ENCODE measurements around the gene BCL11B.

DNA sequence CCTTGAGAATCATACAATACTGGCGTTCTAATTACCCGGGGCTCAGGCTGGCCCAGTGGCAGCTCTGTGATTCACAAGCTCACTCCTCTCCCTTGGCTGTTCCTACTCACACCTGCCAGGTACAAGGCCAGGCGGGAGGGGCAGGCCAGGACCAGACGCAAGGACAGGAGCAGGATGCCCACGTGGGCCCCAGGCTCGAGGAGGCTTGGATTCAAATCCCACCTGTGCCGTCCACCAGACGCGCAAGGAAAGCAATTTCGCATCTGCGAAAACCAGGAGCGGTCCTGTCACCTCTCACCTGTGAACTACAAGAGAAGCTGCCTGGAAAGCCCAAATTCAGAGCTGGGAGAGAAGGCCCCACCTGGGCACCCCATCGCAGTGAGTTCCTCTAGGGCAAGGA, 50.6 kb downstream of the BCL11B start:
- TF ChIP-seq, protein P1, sequence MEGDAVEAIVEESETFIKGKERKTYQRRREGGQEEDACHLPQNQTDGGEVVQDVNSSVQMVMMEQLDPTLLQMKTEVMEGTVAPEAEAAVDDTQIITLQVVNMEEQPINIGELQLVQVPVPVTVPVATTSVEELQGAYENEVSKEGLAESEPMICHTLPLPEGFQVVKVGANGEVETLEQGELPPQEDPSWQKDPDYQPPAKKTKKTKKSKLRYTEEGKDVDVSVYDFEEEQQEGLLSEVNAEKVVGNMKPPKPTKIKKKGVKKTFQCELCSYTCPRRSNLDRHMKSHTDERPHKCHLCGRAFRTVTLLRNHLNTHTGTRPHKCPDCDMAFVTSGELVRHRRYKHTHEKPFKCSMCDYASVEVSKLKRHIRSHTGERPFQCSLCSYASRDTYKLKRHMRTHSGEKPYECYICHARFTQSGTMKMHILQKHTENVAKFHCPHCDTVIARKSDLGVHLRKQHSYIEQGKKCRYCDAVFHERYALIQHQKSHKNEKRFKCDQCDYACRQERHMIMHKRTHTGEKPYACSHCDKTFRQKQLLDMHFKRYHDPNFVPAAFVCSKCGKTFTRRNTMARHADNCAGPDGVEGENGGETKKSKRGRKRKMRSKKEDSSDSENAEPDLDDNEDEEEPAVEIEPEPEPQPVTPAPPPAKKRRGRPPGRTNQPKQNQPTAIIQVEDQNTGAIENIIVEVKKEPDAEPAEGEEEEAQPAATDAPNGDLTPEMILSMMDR (conservative IDR thresholded peaks at IDR 0.05; ENCODE audit: low read depth, low read length) = no peak
- TF ChIP-seq EZH2 (IDR thresholded peaks at IDR 0.05; ENCODE audit: borderline replicate concordance, low read depth, low read length, poor library complexity, severe bottlenecking) = no peak

All from A673 (cell line).